ENCODE measurements around the gene SLC1A2. TPM values are rescaled to one million over a fixed set of nuclear protein-coding genes. Genes with fewer than 3 reads are reported as not detected.

The SLC1A2 gene
- total RNA-seq, 1 donor from 2014 or later = 0.41 TPM

- H3K4me1 Mint-ChIP-seq (ENCODE audit: unreplicated experiment) = peaks cover 3% of the 10 kb centered on the region
- TF ChIP-seq CTCF (IDR thresholded peaks at IDR 0.05; ENCODE audit: unreplicated experiment) = no peak
- no peak overlapping the region for H3K27ac Mint-ChIP-seq (ENCODE audit: unreplicated experiment)
- DNase-seq (ENCODE audit: low spot score) = no peak
- H3K9me3 Mint-ChIP-seq (ENCODE audit: unreplicated experiment) = no peaks in the 10 kb centered on the region
- H3K27me3 Mint-ChIP-seq (ENCODE audit: unreplicated experiment) = no peaks in the 10 kb centered on the region
- no peaks in the 10 kb centered on the region for H3K36me3 Mint-ChIP-seq (ENCODE audit: low read depth, unreplicated experiment)
- no peak overlapping the region for H3K4me3 Mint-ChIP-seq (ENCODE audit: unreplicated experiment)
Measured at GRCh38 chr11:35241531-35241930, 177.8 kb downstream of the SLC1A2 start.

GRCh38 chr11:35241083-35241482, 178.3 kb downstream of the SLC1A2 start:
- no peak for DNase-seq (ENCODE audit: low spot score)
- Mint-ChIP-seq H3K4me3 (ENCODE audit: unreplicated experiment) (no peak overlapping the region), H3K9me3 (ENCODE audit: unreplicated experiment) (no peaks in the 10 kb centered on the region), H3K27ac (ENCODE audit: unreplicated experiment) (no peak overlapping the region), H3K36me3 (ENCODE audit: low read depth, unreplicated experiment) (no peaks in the 10 kb centered on the region), H3K4me1 (ENCODE audit: unreplicated experiment) (peaks cover 3% of the 10 kb centered on the region), H3K27me3 (ENCODE audit: unreplicated experiment) (no peaks in the 10 kb centered on the region)
- no peak for TF ChIP-seq CTCF (IDR thresholded peaks at IDR 0.05; ENCODE audit: unreplicated experiment)

GRCh38 chr11:35239471-35240075, 179.8 kb downstream of the SLC1A2 start:
- no peak overlapping the region for H3K4me3 Mint-ChIP-seq (ENCODE audit: unreplicated experiment)
- peaks cover 3% of the 10 kb centered on the region for H3K4me1 Mint-ChIP-seq (ENCODE audit: unreplicated experiment)
- H3K9me3 Mint-ChIP-seq (ENCODE audit: unreplicated experiment) = no peaks in the 10 kb centered on the region
- no peak for TF ChIP-seq CTCF (IDR thresholded peaks at IDR 0.05; ENCODE audit: unreplicated experiment)
- H3K27ac Mint-ChIP-seq (ENCODE audit: unreplicated experiment) = no peak overlapping the region
- DNase-seq (ENCODE audit: low spot score) = no peak
- no peaks in the 10 kb centered on the region for H3K36me3 Mint-ChIP-seq (ENCODE audit: low read depth, unreplicated experiment)
- no peaks in the 10 kb centered on the region for H3K27me3 Mint-ChIP-seq (ENCODE audit: unreplicated experiment)

- no peaks in the 10 kb centered on the region for H3K36me3 Mint-ChIP-seq (ENCODE audit: low read depth, unreplicated experiment)
- H3K27ac Mint-ChIP-seq (ENCODE audit: unreplicated experiment) = no peak overlapping the region
- H3K27me3 Mint-ChIP-seq (ENCODE audit: unreplicated experiment) = no peaks in the 10 kb centered on the region
- peaks cover 3% of the 10 kb centered on the region for H3K4me1 Mint-ChIP-seq (ENCODE audit: unreplicated experiment)
- H3K4me3 Mint-ChIP-seq (ENCODE audit: unreplicated experiment) = no peak overlapping the region
- TF ChIP-seq CTCF (IDR thresholded peaks at IDR 0.05; ENCODE audit: unreplicated experiment) = no peak
- no peaks in the 10 kb centered on the region for H3K9me3 Mint-ChIP-seq (ENCODE audit: unreplicated experiment)
- no peak for DNase-seq (ENCODE audit: low spot score)
Measured at GRCh38 chr11:35238882-35239281, 180.5 kb downstream of the SLC1A2 start.

- Mint-ChIP-seq H3K4me1 (ENCODE audit: unreplicated experiment) (peaks cover 3% of the 10 kb centered on the region), H3K27ac (ENCODE audit: unreplicated experiment) (no peak overlapping the region), H3K4me3 (ENCODE audit: unreplicated experiment) (no peak overlapping the region)
Measured at GRCh38 chr11:35237860-35238715, 181.3 kb downstream of the SLC1A2 start.

More at GRCh38 chr11:35237860-35238715, 181.3 kb downstream of the SLC1A2 start:
- peak; percentile 57 for DNase-seq (ENCODE audit: low spot score)
- H3K36me3 Mint-ChIP-seq (ENCODE audit: low read depth, unreplicated experiment) = no peaks in the 10 kb centered on the region
- TF ChIP-seq CTCF (IDR thresholded peaks at IDR 0.05; ENCODE audit: unreplicated experiment) = peak; percentile 91
- H3K27me3 Mint-ChIP-seq (ENCODE audit: unreplicated experiment) = no peaks in the 10 kb centered on the region
- H3K9me3 Mint-ChIP-seq (ENCODE audit: unreplicated experiment) = no peaks in the 10 kb centered on the region
